ENCODE results near the gene MEAK7. TPM values are rescaled to one million over a fixed set of nuclear protein-coding genes. Genes with fewer than 3 reads are reported as not detected.

MEAK7 gene
- total RNA-seq, 4 donors from 2014 or later, result 7.9 to 30.5 (median 10.4) TPM

DNA sequence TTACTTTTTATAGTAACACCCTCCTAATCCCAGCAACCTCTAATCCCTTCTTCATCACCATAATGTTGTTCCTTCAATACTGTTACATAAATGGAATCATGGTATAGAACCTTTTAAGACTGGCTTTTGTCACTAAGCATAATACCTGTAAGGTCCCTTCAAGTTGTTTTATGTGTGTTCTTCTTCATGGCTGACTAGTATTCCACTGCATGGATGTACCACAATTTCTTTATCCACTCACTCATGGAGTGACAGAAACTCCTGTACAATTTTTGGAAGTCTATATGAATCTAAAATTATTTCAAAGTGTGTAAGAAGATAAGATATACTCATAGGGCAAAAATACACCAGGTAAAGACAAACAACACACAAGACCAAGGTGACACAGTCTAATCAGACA lies 36.8 kb downstream of the MEAK7 start:
- no peak for ATAC-seq
- Histone ChIP-seq H3K4me1 (peaks cover 0 to 6% (median 0%) of the 10 kb centered on the region in 3 donors), H3K27me3 (no peaks in the 10 kb centered on the region), H3K36me3 (peaks cover 0 to 32% of the 10 kb centered on the region in 2 donors), H3K27ac (no peak overlapping the region), H3K9me3 (peaks cover 0 to 14% (median 0%) of the 10 kb centered on the region in 3 donors), H3K4me3 (no peak overlapping the region)
- TF ChIP-seq CTCF (IDR thresholded peaks at IDR 0.05), result no peak
- TF ChIP-seq EP300 (IDR thresholded peaks at IDR 0.05), result no peak
- no peak for TF ChIP-seq POLR2AphosphoS5 (IDR thresholded peaks at IDR 0.05)
- no peak for TF ChIP-seq POLR2A (IDR thresholded peaks at IDR 0.05)

GRCh38 chr16:84467256-84467655 lies 37.2 kb downstream of the MEAK7 start:
- ATAC-seq, result no peak
- peaks cover 0 to 6% (median 0%) of the 10 kb centered on the region in 3 donors for H3K4me1 ChIP-seq
- H3K27me3 ChIP-seq, result no peaks in the 10 kb centered on the region
- H3K36me3 ChIP-seq, result peaks cover 0 to 36% of the 10 kb centered on the region in 2 donors
- 100% methylated on average over 1 of the region's 1 CpG; no CpG with 5 or more reads in 1 of the 2 donors for WGBS, 2 donors (ENCODE audit: low coverage in 1 of 2)
- H3K4me3 ChIP-seq, result no peak overlapping the region
- TF ChIP-seq EP300 (IDR thresholded peaks at IDR 0.05) (no peak), POLR2AphosphoS5 (IDR thresholded peaks at IDR 0.05) (no peak), POLR2A (IDR thresholded peaks at IDR 0.05) (no peak), CTCF (IDR thresholded peaks at IDR 0.05) (no peak)
- peaks cover 0 to 14% (median 0%) of the 10 kb centered on the region in 3 donors for H3K9me3 ChIP-seq
- H3K27ac ChIP-seq, result no peak overlapping the region

GRCh38 chr16:84466692-84467091 lies 37.8 kb downstream of the MEAK7 start:
- Histone ChIP-seq H3K36me3 (peaks cover 0 to 40% of the 10 kb centered on the region in 2 donors), H3K4me3 (no peak overlapping the region), H3K27ac (no peak overlapping the region), H3K4me1 (peaks cover 0 to 6% (median 0%) of the 10 kb centered on the region in 3 donors), H3K27me3 (no peaks in the 10 kb centered on the region), H3K9me3 (peaks cover 0 to 14% (median 0%) of the 10 kb centered on the region in 3 donors)
- ATAC-seq, result no peak
- TF ChIP-seq POLR2A (IDR thresholded peaks at IDR 0.05) (no peak), CTCF (IDR thresholded peaks at IDR 0.05) (no peak), EP300 (IDR thresholded peaks at IDR 0.05) (no peak), POLR2AphosphoS5 (IDR thresholded peaks at IDR 0.05) (no peak)
- WGBS, 2 donors (ENCODE audit: low coverage in 1 of 2), result 58 to 71% methylated on average over 4 of the region's 4 CpGs

- Histone ChIP-seq H3K4me3 (no peak overlapping the region), H3K36me3 (peaks cover 0 to 46% of the 10 kb centered on the region in 2 donors), H3K27me3 (no peaks in the 10 kb centered on the region), H3K4me1 (peaks cover 0 to 6% (median 0%) of the 10 kb centered on the region in 3 donors), H3K27ac (no peak overlapping the region), H3K9me3 (peaks cover 0 to 14% (median 0%) of the 10 kb centered on the region in 3 donors)
- WGBS, 2 donors (ENCODE audit: low coverage in 1 of 2), result 96 to 100% methylated on average over 2 to 4 of the region's 6 CpGs
- ATAC-seq, result no peak
- TF ChIP-seq POLR2A (IDR thresholded peaks at IDR 0.05) (no peak), CTCF (IDR thresholded peaks at IDR 0.05) (no peak), EP300 (IDR thresholded peaks at IDR 0.05) (no peak), POLR2AphosphoS5 (IDR thresholded peaks at IDR 0.05) (no peak)
Measured at GRCh38 chr16:84465154-84465553, 39.3 kb downstream of the MEAK7 start.

DNA sequence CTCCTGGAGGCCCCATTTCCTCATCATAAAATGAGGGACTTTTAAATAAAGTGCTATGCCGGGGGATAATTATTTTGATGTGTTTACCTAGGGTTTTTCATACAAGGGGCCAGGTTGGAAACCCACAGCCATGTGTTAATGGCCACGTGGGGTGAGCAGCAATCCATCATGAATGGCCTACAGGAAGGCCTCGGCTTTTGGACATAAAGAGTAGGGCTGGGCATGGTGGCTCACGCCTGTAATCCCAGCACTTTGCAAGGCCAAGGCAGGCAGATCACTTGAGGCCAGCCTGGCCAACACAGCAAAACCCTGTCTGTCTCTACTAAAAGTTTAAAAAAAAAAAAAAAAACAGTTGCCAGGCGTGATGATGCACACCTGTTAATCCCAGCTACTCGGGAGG lies 40.3 kb downstream of the MEAK7 start:
- Histone ChIP-seq H3K36me3 (peaks cover 0 to 46% of the 10 kb centered on the region in 2 donors), H3K4me3 (no peak overlapping the region)
- 44 to 70% methylated on average over 2 to 3 of the region's 6 CpGs for WGBS, 2 donors (ENCODE audit: low coverage in 1 of 2)

More for the DNA sequence above, 40.3 kb downstream of the MEAK7 start:
- ATAC-seq, result no peak
- no peak for TF ChIP-seq POLR2AphosphoS5 (IDR thresholded peaks at IDR 0.05)
- no peak for TF ChIP-seq POLR2A (IDR thresholded peaks at IDR 0.05)
- TF ChIP-seq CTCF (IDR thresholded peaks at IDR 0.05), result no peak
- TF ChIP-seq EP300 (IDR thresholded peaks at IDR 0.05), result no peak
- Histone ChIP-seq H3K27ac (no peak overlapping the region), H3K4me1 (peaks cover 0 to 6% (median 0%) of the 10 kb centered on the region in 3 donors), H3K9me3 (peaks cover 0 to 14% (median 0%) of the 10 kb centered on the region in 3 donors), H3K27me3 (no peaks in the 10 kb centered on the region)
